IMR-90 (cell line): ENCODE results near the gene CIT. TPM values are rescaled to one million over a fixed set of nuclear protein-coding genes. Genes with fewer than 3 reads are reported as not detected.

Experiments
- ATAC-seq: fragments of 200-7000 bp; cut with Tn5 transposase; 2 replicates; pipeline ENCODE4 v1.9.1; 2020; ENCODE audit warnings: low read depth, mild to moderate bottlenecking, moderate library complexity
- BruUV-seq: library from RNA; stranded (reverse); fragments of 400-500 nt; replicated peaks from 2 replicates; lab custom pipeline; 2021; lab: Mats Ljungman, UMichigan
- CTCF ChIA-PET: fragments of 300-600 bp; formaldehyde crosslinking; extraction: SDS; loops from one replicate; lab custom pipeline; 2021; ENCODE audit warnings: antibody characterized with exemption; lab: Yijun Ruan, JAX
- POLR2A ChIA-PET: fragments of 300-600 bp; sonication (Branson Sonifier 250); formaldehyde crosslinking; loops from one replicate; lab custom pipeline; 2022; ENCODE audit warnings: antibody characterized with exemption; ENCODE audit not compliant: unreplicated experiment; lab: Charles Lee
- DNase-seq: peaks from one replicate; pipeline ENCODE4 v3.0.0; 2013
- H2AFZ ChIP-seq: replicated peaks from 2 replicates; pipeline ENCODE3; 2013; ENCODE audit warnings: low read length, mild to moderate bottlenecking; ENCODE audit not compliant: poor library complexity
- H2AK5ac ChIP-seq: 2 replicates; pipeline ENCODE4 v1.6.1; 2013; ENCODE audit warnings: low read depth, low read length, inconsistent platforms
- H2AK9ac ChIP-seq: replicated peaks from 2 replicates; pipeline ENCODE3; 2013; ENCODE audit warnings: mild to moderate bottlenecking, low read depth, low read length, moderate library complexity; ENCODE audit not compliant: poor library complexity
- H2BK120ac ChIP-seq: 2 replicates; pipeline ENCODE4 v1.6.1; 2013; ENCODE audit warnings: low read depth, low read length, inconsistent platforms
- H2BK15ac ChIP-seq: 3 replicates; pipeline ENCODE4 v1.6.1; 2013; ENCODE audit warnings: low read depth, low read length, inconsistent platforms
- H2BK20ac ChIP-seq: 2 replicates; pipeline ENCODE4 v1.6.1; 2013; ENCODE audit warnings: low read depth, mild to moderate bottlenecking, inconsistent platforms, low read length, moderate library complexity
- H2BK5ac ChIP-seq: 2 replicates; pipeline ENCODE4 v1.6.1; 2013; ENCODE audit warnings: mild to moderate bottlenecking, low read depth, low read length, inconsistent platforms; ENCODE audit not compliant: poor library complexity, severe bottlenecking
- H3K14ac ChIP-seq: replicated peaks from 2 replicates; pipeline ENCODE4 v1.6.1; 2013; ENCODE audit warnings: low read depth, low read length, inconsistent platforms
- H3K18ac ChIP-seq: 2 replicates; pipeline ENCODE4 v1.6.1; 2013; ENCODE audit warnings: low read depth, low read length, control low read depth
- H3K23ac ChIP-seq: 2 replicates; pipeline ENCODE4 v1.6.1; 2013; ENCODE audit warnings: low read depth, low read length, inconsistent platforms
- H3K27ac ChIP-seq: 2 replicates; pipeline ENCODE4 v1.5.1; 2013; ENCODE audit warnings: mild to moderate bottlenecking, control low read depth, low read length; ENCODE audit not compliant: insufficient read depth
- H3K27me3 ChIP-seq: 2 replicates; pipeline ENCODE4 v1.6.1; 2013; ENCODE audit warnings: low read length; ENCODE audit not compliant: control insufficient read depth, insufficient read depth
- H3K36me3 ChIP-seq: 2 replicates; pipeline ENCODE4 v1.6.1; 2013; ENCODE audit warnings: low read length, mixed read lengths; ENCODE audit not compliant: control insufficient read depth, insufficient read depth
- H3K4ac ChIP-seq: 2 replicates; pipeline ENCODE4 v1.6.1; 2013; ENCODE audit warnings: low read depth, low read length, inconsistent platforms
- H3K4me1 ChIP-seq: 2 replicates; pipeline ENCODE4 v1.6.1; 2013; ENCODE audit warnings: low read length, mixed read lengths; ENCODE audit not compliant: control insufficient read depth, insufficient read depth
- H3K4me2 ChIP-seq: 2 replicates; pipeline ENCODE4 v1.6.1; 2013; ENCODE audit warnings: low read depth, mild to moderate bottlenecking, control low read depth, low read length, moderate library complexity
- H3K4me3 ChIP-seq: 2 replicates; pipeline ENCODE4 v1.5.1; 2013; ENCODE audit warnings: low read depth, mild to moderate bottlenecking, control low read depth, low read length, moderate library complexity; ENCODE audit not compliant: insufficient read depth
- H3K56ac ChIP-seq: 2 replicates; pipeline ENCODE4 v1.6.1; 2013; ENCODE audit warnings: low read length, inconsistent platforms; ENCODE audit not compliant: insufficient read depth; ENCODE audit errors: extremely low read depth
- H3K79me1 ChIP-seq, 2 experiments: 2 replicates each; pipeline ENCODE4 v1.6.1; 2013; ENCODE audit warnings: low read length in 2 of 2, inconsistent platforms in 1 of 2, low read depth in 1 of 2
- H3K9ac ChIP-seq: 2 replicates; pipeline ENCODE4 v1.6.1; 2013; ENCODE audit warnings: low read depth, low read length, control low read depth
- H3K9me1 ChIP-seq: 2 replicates; pipeline ENCODE4 v1.6.1; 2013; ENCODE audit warnings: low read length, inconsistent platforms; ENCODE audit not compliant: insufficient read depth
- H3K9me3 ChIP-seq: 2 replicates; pipeline ENCODE4 v1.6.1; 2013; ENCODE audit warnings: low read length; ENCODE audit not compliant: control insufficient read depth, insufficient read depth
- H4K20me1 ChIP-seq: 2 replicates; pipeline ENCODE4 v1.6.1; 2013; ENCODE audit warnings: low read length, inconsistent platforms; ENCODE audit not compliant: insufficient read depth
- H4K5ac ChIP-seq: 2 replicates; pipeline ENCODE4 v1.6.1; 2013; ENCODE audit warnings: mild to moderate bottlenecking, low read depth, low read length, control low read depth
- H4K8ac ChIP-seq, 2 experiments: 2 replicates each; pipeline ENCODE4 v1.6.1; 2013; ENCODE audit warnings: low read depth in 2 of 2, low read length in 2 of 2, control low read depth in 1 of 2, inconsistent platforms in 1 of 2
- H4K91ac ChIP-seq: 2 replicates; pipeline ENCODE4 v1.6.1; 2013; ENCODE audit warnings: low read depth, low read length, inconsistent platforms; ENCODE audit not compliant: insufficient read depth
- MAFK ChIP-seq: IDR thresholded peaks from 2 replicates; pipeline ENCODE4 v1.6.1; 2012; ENCODE audit warnings: low read depth, low read length, improper control_type of control experiment
- MXI1 ChIP-seq: IDR thresholded peaks from 2 replicates; pipeline ENCODE4 v1.6.1; 2012; ENCODE audit warnings: low read depth, mild to moderate bottlenecking, low read length, moderate library complexity, borderline replicate concordance
- NFE2L2 ChIP-seq: fragments of 150-350 bp; IDR thresholded peaks from 2 replicates; pipeline ENCODE4 v1.6.1; 2016; ENCODE audit warnings: low read depth, mild to moderate bottlenecking, low read length
- POLR2A ChIP-seq: IDR thresholded peaks from 2 replicates; pipeline ENCODE4 v1.6.1; 2012; ENCODE audit warnings: mild to moderate bottlenecking, low read depth, low read length
- RCOR1 ChIP-seq: IDR thresholded peaks from 2 replicates; pipeline ENCODE4 v1.6.1; 2012; ENCODE audit warnings: mild to moderate bottlenecking, low read length, improper control_type of control experiment; ENCODE audit not compliant: insufficient replicate concordance
- RFX5 ChIP-seq: IDR thresholded peaks from 2 replicates; pipeline ENCODE4 v1.8.0; 2012; ENCODE audit warnings: low read depth, mild to moderate bottlenecking, low read length, moderate library complexity
- SMC3 ChIP-seq: fragments of 150-350 bp; IDR thresholded peaks from 2 replicates; pipeline ENCODE4 v1.6.1; 2016; ENCODE audit warnings: low read depth, mild to moderate bottlenecking, antibody characterized with exemption, low read length, moderate library complexity
- WGBS, 2 experiments: methylation state at CpG; one replicate each; pipeline versions ENCODE4 v1.1.5 to v1.1.7; 2013; ENCODE audit warnings: missing lambda C conversion rate in 2 of 2; ENCODE audit not compliant: insufficient read length in 1 of 2; ENCODE audit errors: extremely low coverage in 2 of 2; 5-methylcytosine and 5-hydroxymethylcytosine counted together
- dilution Hi-C: fragments of 300-500 bp; cut with HindIII; formaldehyde crosslinking; loops from one replicate; pipeline ENCODE4 v1.14.3; 2018; ENCODE audit warnings: low sequenced_read_pairs; ENCODE audit not compliant: unreplicated experiment
- in situ Hi-C: fragments of 300-500 bp; cut with MboI; formaldehyde crosslinking; loops from 3 replicates; pipeline ENCODE4 v1.14.3; 2019; ENCODE audit warnings: low sequenced_read_pairs, inconsistent platforms, mixed read lengths
- intact Hi-C: fragments of 100-400 bp; cut with micrococcal nuclease; formaldehyde crosslinking; loops from 2 replicates; pipeline ENCODE4 v1.10.0; 2022
- polyA plus RNA-seq, 3 experiments: library from polyadenylated mRNA; depleted of rRNA; stranded (reverse); fragments of >200 nt; gene quantifications; 2 replicates each; pipeline ENCODE4 v1.2.3, GENCODE V29; 2012; ENCODE audit warnings: low replicate concordance in 1 of 3
- total RNA-seq: library from RNA; depleted of rRNA; stranded (reverse); fragments of >200 nt; gene quantifications from 2 replicates; pipeline ENCODE4 v1.2.3, GENCODE V29; 2012
- TF ChIP-seq, protein P1 (sequence below): fragments of 150-350 bp; IDR thresholded peaks from 2 replicates; pipeline ENCODE4 v1.6.1; 2016; ENCODE audit warnings: low read depth, mild to moderate bottlenecking, low read length, moderate library complexity, borderline replicate concordance

Gene CIT
- total and polyA plus RNA-seq, 2 of the 4 experiments (the other 2 are of a cell fraction) = 13.1 to 21.0 TPM

DNA sequence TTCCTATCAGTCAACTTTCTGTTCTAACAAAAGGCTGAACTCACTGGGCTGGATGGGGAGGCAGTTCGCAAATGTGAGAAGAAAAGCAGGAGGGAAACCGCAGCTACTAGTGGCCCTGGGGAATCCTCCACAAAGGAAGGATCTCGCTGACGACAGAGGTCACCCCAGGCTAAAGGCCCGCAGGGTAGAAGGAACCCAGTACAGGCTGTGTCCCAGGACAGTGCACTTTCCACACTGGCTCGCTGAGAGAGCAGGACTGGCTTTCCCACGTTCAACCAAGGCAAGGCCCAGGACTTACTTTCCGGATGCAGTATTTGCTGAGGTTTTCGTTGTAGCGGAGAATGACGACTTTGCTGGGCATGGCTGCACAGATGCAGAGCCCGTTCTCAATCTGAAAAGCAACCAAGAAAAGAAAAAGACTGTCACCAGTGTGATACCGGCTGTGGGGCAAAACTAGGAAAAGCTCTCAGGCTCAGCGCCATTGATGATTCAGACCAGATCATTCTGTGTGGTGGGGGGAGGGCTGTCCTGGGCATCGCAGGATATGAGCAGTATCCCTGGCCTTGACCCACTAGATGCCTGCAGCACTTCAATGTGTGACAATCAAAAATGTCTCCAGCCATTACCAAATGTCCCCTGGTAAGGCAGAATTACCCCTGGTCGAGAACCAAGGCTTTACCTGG, 172.9 kb downstream of the CIT start:
- DNase-seq = peak; percentile 50
- Histone ChIP-seq H3K79me1 (no peaks in the 10 kb centered on the region; a peak in 1 of 4 replicates), H3K4me3 (no peak overlapping the region), H3K56ac (no peak overlapping the region), H2BK20ac (no peak overlapping the region), H3K9ac (no peak overlapping the region), H3K4me1 (no peaks in the 10 kb centered on the region), H4K20me1 (no peaks in the 10 kb centered on the region), H3K27ac (no peak overlapping the region), H4K91ac (no peak overlapping the region), H3K4me2 (no peak overlapping the region), H4K5ac (no peak overlapping the region), H3K36me3 (peaks cover 1% of the 10 kb centered on the region), H2AFZ (peak overlapping the region; percentile 67), H2BK5ac (no peak overlapping the region), H2BK120ac (no peak overlapping the region), H3K18ac (no peak overlapping the region), H3K14ac (no peak overlapping the region), H2AK9ac (no peak overlapping the region), H3K23ac (no peak overlapping the region), H4K8ac (no peak overlapping the region), H3K27me3 (no peaks in the 10 kb centered on the region), H3K9me1 (no peaks in the 10 kb centered on the region), H3K4ac (no peak overlapping the region), H2BK15ac (no peak overlapping the region), H2AK5ac (no peak overlapping the region), H3K9me3 (no peaks in the 10 kb centered on the region)
- ChIA-PET CTCF (interaction anchor here (2.3 kb wide), 1 partner anchor 9 kb away, joined by 7 read pairs; no protein-coding TSS in a partner anchor), POLR2A (no interaction called here)
- intact Hi-C loops = no loop called here
- 94% methylated on average over 4 of the region's 16 CpGs; no CpG with 5 or more reads in 1 of the 2 experiments for WGBS, 2 experiments
- TF ChIP-seq MAFK (no peak), SMC3 (no peak), RFX5 (no peak), RCOR1 (no peak), POLR2A (no peak), NFE2L2 (no peak), MXI1 (no peak)
- TF ChIP-seq, protein P1, sequence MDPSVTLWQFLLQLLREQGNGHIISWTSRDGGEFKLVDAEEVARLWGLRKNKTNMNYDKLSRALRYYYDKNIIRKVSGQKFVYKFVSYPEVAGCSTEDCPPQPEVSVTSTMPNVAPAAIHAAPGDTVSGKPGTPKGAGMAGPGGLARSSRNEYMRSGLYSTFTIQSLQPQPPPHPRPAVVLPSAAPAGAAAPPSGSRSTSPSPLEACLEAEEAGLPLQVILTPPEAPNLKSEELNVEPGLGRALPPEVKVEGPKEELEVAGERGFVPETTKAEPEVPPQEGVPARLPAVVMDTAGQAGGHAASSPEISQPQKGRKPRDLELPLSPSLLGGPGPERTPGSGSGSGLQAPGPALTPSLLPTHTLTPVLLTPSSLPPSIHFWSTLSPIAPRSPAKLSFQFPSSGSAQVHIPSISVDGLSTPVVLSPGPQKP = no peak
- dilution Hi-C loops = no loop called here
- peak; percentile 81 for ATAC-seq
- BruUV-seq = no TSS peak
- in situ Hi-C loops = no loop called here
